ENCODE data around the gene COPG2. TPM values are rescaled to one million over a fixed set of nuclear protein-coding genes. Genes with fewer than 3 reads are reported as not detected.
"Not testable (repeated sequence)": the region's sequence is repeated elsewhere in the genome, so short reads cannot be mapped to it uniquely, and the experiment has no call there.

Gene COPG2
- total RNA-seq, 1 donor: 28.0 TPM

DNA sequence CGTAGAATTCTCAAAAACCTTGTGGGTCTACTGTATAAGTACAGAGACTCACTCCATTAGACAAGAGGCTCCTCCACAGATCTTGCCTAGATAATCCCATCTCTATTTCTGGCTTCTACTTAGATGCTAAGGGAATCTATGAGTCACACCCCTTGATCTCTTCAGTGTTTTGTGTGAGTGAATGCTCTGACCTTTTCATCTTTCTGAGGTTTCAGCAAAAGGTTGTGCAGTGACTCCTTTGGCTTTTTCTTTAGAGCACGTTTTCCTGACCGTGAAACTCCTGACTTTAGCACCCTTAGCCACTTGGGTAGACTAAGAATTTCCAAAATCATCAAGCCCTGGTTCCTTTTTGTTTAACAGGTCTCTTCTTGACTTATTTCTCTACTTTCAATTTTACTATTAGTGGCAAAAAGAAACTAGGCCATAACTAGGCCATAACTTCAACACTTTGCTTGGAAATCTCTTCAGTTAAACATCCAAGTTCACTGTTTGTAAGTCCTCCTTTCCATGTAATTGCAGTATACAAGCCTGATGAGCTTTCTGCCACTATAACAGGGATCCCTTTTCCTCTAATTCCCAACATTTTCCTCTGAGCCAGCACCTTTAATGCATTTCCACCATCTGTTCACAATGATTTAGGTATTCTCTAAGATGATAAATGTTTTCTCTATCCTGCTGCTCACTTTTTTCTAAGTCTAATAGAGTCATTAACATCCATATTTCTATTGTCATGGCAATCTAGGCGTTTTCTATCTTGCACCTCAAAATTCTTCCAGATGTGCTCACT, 19.4 kb downstream of the COPG2 start:
- DNase-seq (ENCODE audit: low read depth in 2 of 3, low spot score in 2 of 3): no peak

DNA sequence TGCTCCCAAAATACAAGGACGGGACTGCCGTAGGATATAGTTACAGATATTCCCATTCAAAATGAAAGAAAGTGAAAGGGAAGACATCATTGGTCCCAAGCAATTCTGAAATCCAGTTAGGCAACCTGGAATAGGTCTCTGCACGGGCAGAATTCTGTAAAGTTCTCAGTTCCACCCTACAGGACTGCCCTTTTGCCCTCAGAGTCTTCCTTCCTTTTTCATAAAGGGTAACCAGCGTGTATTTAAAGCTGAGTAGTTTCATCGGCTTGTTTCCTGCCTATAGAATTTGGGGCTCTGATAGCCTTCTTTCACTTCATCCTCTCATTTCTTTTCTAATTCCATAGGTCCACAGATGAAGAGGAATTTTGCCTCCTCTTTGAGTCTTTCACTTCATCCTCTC, 20.0 kb downstream of the COPG2 start:
- no peak for DNase-seq (ENCODE audit: low read depth in 2 of 3, low spot score in 2 of 3)

DNA sequence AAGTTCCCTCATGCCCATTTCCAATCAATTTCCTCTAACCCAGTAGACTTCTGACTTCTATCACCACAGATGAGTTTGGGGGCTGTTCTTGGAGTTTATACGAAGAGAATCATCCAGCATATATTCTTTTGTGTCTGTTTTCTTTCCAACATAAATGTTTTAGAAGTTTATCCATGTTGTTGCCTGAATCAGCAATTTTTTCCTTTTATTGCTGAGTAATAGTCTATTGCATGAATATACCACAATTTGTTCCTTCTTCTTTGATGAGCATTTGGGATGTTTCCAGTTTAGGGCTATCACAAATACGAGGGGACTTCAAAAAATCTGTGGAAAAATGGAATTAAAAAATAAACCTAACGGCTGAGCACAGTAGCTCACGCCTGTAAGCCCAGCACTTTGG, 26.2 kb downstream of the COPG2 start:
- no peak for DNase-seq (ENCODE audit: low read depth in 2 of 3, low spot score in 2 of 3)

DNA sequence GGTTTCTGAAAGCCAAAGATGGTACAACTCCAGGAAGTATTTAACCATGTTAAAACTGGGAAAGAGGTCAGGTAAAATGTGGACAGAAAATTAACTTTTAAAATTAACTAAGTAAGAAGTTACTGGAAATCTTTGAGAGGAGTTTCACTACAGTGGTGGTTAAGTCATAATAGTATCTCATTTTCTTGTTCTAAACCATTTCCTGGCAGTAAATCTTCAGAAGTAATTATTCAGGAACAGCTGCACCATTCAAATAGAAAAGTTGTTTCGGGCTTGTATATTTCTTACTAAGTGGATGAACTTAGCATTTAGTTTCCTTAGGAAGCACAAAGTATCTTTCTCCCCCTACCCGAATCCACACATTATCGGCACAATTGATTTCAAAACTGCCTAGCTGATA, 27.1 kb downstream of the COPG2 start:
- no peak for DNase-seq (ENCODE audit: low read depth in 2 of 3, low spot score in 2 of 3)

DNA sequence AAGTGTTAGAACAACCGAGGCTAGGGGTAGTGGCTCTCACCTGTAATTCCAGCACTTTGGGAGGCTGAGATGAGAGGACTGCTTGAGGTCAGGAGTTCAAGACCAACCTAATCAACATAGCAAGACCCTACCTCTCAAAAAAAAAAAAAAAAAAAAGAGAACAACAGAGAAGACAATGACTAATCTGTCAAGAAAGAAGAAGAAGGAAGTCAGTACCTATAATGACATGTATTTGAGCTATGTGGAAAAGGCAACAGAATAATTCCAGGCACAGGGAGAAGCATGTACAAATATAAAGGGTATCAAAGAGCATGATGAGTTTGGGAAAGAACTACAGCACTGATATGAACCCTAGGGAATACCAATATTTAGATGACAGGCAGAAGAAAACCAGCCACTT, 27.5 kb downstream of the COPG2 start:
- no peak for DNase-seq (ENCODE audit: low read depth in 2 of 3, low spot score in 2 of 3)

DNA sequence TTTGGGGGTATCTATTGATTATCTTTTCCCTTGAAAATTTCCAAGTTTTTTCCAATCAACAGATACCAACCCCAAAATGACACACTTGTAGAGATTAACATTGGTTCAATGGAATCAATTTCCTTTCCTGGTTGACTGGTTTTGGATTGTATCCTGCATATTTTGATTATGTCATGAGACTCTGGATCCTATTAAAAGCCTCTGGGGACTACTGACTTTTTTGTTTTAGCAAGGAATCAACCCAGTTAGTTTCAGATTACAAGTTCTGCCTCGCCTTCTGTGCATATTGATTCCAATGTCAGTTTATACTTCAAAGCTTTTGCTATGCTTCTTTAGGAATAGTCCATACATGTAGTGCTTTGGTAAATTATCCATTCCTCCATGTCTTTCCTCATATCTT, 29.2 kb downstream of the COPG2 start:
- DNase-seq (ENCODE audit: low read depth in 2 of 3, low spot score in 2 of 3): no peak

DNA sequence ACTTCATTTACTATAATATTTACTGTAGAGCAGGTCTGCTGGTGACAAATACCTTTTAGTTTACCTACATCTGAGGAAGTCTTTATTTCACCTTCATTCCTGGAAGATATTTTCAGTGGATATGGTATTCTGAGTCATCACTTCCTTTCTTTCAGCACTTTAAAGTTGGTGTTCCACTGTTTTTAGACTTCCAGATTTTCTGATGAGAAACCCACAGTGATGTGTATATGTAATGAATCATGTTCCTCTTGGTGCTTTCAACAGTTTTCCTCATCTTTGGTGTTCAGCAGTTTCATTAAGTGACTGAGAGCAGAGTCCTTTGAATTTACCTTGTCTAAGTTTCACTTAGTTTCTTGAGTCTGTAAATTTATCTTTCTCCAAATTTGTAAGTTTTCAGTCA, 36.4 kb downstream of the COPG2 start:
- no peak for DNase-seq (ENCODE audit: low read depth in 2 of 3, low spot score in 2 of 3)

DNA sequence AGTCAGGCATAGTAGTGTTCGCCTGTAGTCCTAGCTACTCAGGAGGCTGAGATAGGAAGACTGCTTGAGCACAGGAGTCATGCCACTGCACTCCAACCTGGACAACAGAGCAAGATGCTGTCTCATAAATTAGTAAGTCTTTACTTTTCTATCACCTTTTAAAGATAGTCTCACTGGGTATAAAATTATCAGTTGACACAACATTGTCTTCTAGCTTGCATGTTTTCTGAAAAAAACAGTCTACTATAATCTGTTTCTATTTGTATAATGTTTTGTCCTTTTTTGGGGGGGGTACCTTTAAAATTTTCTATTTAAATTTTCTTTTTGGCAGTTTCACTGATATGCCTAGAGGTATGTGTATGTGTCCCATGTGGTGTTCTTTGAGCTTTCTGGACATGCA, 39.6 kb downstream of the COPG2 start:
- DNase-seq (ENCODE audit: low read depth in 2 of 3, low spot score in 2 of 3): no peak

DNA sequence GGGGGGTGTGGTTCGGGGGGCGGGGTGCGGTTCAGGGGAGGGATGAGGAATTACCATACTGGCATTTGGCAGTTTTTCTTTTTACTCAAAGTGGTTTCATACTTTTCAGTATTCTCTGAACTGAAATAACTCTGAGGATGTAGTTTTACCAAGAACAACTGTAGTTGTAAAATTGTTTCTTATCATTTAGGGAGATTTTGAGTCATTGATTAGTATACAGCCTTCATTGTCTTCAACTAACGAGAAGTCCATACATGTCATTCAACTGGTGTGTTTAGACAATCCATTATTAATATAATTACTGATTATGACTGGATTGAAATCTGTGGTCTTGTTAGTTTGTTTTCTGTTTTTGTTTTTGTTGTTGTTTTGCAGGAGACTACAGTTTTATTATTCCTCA, 40.8 kb downstream of the COPG2 start:
- DNase-seq (ENCODE audit: low read depth in 2 of 3, low spot score in 2 of 3): no peak

DNA sequence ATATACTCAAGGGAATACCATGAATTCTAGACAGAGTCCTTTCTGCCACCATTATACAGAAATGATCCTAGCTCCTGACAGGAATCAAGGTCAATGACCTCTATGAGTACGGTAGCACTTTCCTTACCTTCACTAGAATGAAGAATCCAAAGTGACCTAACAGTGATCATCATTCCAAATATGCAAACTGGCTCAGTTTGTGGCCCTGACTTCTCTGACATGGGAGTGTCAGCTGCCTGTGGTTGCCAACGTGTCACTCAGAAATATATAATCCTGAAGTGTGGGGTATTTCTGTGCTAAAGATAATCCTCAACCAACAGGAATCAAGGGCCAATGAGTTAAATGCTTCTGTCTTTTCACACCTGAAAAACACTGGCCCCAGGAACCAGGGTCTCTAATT, 45.7 kb downstream of the COPG2 start:
- no peak for DNase-seq (ENCODE audit: low read depth in 2 of 3, low spot score in 2 of 3)

DNA sequence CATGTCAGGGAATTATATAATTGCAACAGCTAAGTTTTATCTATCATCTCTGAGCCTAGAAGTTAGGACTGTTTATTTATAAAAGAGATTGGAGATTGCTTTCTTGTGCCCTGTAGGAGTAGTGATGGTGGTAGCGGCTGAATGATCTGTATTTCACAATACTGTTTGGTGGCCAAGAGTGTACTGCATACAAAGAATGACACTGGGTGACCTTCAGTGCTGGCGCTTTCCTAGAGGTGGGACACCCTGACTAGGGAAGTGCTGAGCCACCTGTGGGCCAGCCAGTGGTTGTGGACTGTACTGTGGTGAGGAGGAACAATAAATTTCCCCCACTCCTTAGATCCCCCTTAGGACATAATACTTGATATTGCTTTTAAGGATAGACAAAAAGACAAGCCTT, 53.0 kb downstream of the COPG2 start:
- DNase-seq (ENCODE audit: low read depth in 2 of 3, low spot score in 2 of 3): no peak

DNA sequence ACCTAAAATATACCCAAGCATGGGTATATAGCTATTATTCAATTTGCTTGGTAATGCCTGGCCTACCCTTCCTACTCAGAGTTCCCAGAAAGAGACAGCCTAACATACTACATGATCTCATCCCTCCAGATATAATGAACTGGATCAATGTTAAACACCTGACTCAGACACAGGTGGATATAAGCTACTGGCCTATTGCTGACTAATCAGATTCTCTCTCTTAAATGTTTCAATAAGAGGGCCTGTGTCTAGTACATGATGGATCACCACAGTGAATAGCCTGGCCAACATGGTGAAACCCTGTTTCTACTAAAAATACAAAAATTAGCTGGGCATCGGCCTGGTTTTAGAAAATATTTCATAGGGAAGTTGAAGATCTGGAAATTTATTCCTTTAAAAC, 54.1 kb downstream of the COPG2 start:
- no peak for DNase-seq (ENCODE audit: low read depth in 2 of 3, low spot score in 2 of 3)

DNA sequence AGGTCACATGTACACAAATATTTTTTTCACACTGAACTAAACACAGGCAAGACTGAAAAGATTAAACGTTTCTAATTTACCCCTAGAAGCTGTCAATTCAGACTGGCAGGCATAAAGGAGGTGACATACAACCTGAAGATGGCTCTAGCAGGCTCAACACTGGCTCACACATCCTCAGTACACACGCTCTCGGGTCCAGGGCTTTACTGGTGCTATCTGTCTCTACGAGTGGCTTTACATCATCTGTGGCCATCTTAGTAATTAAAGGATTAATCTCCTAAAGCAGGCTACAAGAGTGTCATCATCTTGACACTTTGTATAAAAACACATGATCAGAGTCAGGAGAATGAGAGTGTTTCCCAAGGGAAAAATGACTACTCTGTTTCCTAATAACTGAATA, 57.3 kb downstream of the COPG2 start:
- no peak for DNase-seq (ENCODE audit: low read depth in 2 of 3, low spot score in 2 of 3)

DNA sequence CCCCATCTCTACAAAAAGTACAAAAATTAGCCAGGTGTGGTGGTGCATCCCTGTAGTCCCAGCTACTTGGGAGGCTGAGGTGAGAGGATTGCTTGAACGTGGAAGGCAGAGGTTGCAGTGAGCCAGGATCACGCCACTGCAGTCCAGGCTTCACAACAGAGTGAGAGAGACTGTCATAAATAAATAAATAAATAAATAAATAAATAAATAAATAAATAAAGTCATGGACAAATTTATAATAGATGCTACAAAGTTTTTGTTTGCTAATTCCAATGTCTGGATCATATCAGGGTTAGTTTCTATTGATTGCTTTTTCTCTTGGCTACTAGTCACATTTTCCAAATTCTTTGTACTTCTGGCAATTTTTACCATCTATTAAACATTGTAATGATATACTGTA, 61.5 kb downstream of the COPG2 start:
- not testable (repeated sequence) for DNase-seq (ENCODE audit: low read depth in 2 of 3, low spot score in 2 of 3)

DNA sequence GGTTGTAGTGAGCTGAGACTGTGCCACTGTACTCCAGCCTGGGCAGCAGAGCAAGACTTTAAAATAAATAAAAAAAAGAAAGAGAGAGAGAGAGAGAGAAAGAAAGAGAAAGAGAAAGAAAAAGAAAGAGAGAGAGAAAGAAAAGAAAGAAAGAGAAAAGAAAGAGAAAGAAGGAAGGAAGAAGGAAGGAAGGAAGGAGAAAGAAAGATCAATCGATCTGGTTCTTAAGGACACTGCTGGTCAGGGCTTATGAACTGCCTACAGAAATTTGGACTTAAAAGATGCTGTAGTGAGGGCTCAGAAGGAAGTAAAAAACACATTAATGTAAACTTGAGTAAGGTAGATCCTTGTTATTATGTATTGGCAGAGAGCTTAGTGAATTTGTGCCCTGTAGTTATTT, 62.4 kb downstream of the COPG2 start:
- DNase-seq (ENCODE audit: low read depth in 2 of 3, low spot score in 2 of 3): no peak

DNA sequence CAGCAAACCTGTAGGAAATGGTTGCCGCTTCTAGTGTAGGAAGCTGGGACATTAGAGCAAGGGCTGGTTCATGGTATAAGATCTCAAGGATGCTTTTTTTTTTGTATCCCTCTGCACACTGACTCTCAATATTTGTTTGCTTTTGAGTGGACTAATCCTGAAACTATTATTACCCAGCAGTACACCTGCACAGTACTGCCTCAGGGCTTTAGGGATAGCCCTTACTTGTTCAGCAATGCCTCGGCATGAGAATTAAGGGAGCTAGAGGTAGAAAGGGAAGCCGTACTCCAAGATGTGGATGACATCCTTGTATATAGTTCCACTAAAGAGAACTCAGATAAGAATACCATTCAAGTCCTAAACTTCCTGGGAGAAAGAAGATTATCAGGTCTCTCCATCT, 70.5 kb downstream of the COPG2 start:
- DNase-seq (ENCODE audit: low read depth in 2 of 3, low spot score in 2 of 3): no peak

DNA sequence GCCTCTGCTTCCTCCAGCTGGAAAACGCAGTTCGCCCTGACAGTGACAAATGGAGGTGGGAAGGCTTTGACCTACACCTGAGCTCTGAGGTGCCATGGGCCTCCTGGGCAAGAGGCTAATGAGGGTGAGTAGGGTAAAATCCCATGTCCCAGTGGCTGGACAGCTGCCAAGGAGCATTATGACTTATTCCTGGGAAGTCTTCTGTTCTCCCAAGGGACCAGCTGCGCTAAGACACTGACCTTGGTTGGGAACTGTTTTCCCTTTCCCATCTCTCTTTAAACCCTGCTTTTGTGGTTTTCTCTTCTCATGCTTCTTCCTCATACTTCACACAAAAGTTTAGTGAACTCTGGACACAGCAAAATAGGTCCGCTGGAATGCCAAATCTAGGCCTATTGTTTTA, 72.6 kb downstream of the COPG2 start:
- no peak for DNase-seq (ENCODE audit: low read depth in 2 of 3, low spot score in 2 of 3)

DNA sequence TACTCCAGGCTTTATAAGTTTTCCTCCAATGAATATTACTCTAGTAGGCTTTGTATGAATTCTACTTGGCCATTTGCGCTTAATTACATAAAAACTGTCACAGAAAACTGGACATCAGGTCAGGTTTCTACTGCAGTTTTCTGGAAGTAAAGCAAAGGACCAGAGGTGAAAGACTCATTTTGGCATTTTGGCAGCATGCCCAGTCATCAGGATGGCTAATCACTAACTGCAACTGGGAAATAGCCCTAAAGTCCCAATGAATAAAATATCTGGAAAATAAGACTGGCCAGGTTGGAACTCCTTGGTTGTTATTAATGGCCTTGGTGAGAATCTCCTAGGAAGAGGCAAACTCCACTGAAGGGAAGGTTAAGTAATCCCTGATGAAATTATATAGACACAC, 75.5 kb downstream of the COPG2 start:
- no peak for DNase-seq (ENCODE audit: low read depth in 2 of 3, low spot score in 2 of 3)

DNA sequence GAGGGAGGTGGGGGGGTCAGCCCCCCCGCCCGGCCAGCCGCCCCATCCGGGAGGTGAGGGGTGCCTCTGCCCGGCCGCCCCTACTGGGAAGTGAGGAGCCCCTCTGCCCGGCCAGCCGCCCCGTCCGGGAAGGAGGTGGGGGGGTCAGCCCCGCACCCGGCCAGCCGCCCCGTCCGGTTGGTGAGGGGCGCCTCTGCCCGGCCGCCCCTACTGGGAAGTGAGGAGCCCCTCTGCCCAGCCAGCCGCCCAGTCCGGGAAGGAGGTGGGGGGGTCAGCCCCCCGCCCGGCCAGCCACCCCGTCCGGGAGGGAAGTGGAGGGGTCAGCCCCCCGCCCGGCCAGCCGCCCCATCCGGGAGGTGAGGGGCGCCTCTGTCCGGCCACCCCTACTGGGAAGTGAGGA, 77.1 kb downstream of the COPG2 start:
- DNase-seq (ENCODE audit: low read depth in 2 of 3, low spot score in 2 of 3): not testable (repeated sequence)

DNA sequence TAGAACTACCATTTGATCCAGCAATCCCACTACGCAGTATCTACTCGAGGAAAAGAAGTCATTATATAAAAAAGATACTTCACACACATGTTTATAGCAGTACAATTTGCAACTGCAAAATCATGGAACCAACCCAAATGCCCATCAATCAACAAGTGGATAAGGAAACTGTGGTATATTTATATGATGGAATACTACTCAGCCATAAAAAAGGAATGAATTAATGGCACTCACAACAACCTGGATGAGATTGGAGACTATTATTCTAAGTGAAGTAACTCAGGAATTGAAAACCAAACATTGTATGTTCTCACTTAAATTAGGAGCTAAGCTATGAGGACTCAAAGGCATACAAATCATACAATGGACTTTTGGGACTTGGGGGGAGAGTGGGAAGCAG, 82.6 kb downstream of the COPG2 start:
- not testable (repeated sequence) for DNase-seq (ENCODE audit: low read depth in 2 of 3, low spot score in 2 of 3)

DNA sequence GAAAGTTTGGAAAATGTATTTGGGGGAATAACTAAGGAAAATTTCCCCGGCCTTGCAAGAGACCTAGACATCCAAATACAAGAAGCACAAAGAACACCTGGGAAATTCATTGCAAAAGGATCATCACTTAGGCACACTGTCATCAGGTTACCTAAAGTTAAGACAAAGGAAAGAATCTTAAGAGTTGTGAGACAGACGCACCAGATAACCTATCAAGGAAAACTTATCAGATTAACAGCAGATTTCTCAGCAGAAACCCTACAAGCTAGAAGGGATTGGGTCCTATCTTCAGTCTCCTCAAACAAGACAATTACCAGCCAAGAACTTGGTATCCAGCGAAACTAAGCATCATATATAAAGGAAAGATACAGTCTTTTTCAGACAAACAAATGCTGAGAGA, 93.4 kb downstream of the COPG2 start:
- not testable (repeated sequence) for DNase-seq (ENCODE audit: low read depth in 2 of 3, low spot score in 2 of 3)

DNA sequence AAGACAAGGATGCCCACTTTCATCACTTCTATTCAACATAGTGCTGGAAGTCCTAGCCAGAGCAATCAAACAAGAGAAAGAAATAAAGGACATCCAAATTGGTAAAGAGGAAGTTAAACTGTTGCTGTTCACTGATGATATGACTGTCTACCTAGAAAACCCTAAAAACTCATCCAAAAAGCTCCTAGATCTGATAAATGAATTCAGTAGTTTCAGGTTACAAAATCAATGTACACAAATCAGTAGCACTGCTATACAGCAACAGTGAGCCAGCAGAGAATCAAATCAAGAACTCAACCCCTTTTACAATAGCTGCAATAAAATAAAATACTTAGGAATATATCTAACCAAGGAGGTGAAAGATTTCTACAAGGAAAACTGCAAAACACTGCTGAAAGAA, 98.4 kb downstream of the COPG2 start:
- not testable (repeated sequence) for DNase-seq (ENCODE audit: low read depth in 2 of 3, low spot score in 2 of 3)

DNA sequence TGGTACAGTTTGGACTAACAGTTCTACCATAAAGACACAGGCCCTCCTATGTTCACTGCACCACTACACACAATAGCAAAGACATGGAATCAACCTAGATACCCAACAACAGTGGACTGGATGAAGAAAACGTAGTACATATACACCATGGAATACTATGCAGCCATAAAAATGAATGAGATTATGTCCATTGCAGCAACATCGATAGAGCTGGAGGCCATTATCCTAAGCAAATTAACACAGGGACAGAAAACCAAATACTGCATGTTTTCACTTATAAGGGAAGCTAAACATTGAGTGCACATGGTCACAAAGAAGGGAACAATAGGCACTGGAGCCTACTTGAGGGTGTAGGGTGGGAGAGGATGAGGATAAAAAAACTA, 101.7 kb downstream of the COPG2 start:
- no peak for DNase-seq (ENCODE audit: low read depth in 2 of 3, low spot score in 2 of 3)

All from hematopoietic multipotent progenitor cell (in vitro differentiated cells).